ENCODE results near the gene UBAP2. TPM values are rescaled to one million over a fixed set of nuclear protein-coding genes. Genes with fewer than 3 reads are reported as not detected.
"Not testable (repeated sequence)": the region's sequence is repeated elsewhere in the genome, so short reads cannot be mapped to it uniquely, and the experiment has no call there.

Gene UBAP2
- total RNA-seq, 1 donor from 2014 or later, result 52.2 TPM

- no peak for TF ChIP-seq CTCF (IDR thresholded peaks at IDR 0.05; ENCODE audit: unreplicated experiment)
- Mint-ChIP-seq H3K4me3 (peak overlapping the region; percentile 93), H3K27me3 (ENCODE audit: low read depth) (no peaks in the 10 kb centered on the region), H3K4me1 (peaks cover 32% of the 10 kb centered on the region), H3K27ac (peak overlapping the region; percentile 100), H3K9me3 (no peaks in the 10 kb centered on the region), H3K36me3 (peaks cover 6% of the 10 kb centered on the region)
- no peak for DNase-seq (ENCODE audit: low spot score in 2 of 2, unreplicated experiment in 2 of 2)
These were observed 1.8 kb downstream of the UBAP2 start for GRCh38 chr9:34046784-34047379.

GRCh38 chr9:34045903-34046302 lies 2.8 kb downstream of the UBAP2 start:
- Mint-ChIP-seq H3K36me3 (peaks cover 8% of the 10 kb centered on the region), H3K27me3 (ENCODE audit: low read depth) (no peaks in the 10 kb centered on the region), H3K4me3 (peak overlapping the region; percentile 13), H3K4me1 (peaks cover 32% of the 10 kb centered on the region), H3K9me3 (no peaks in the 10 kb centered on the region), H3K27ac (peak overlapping the region; percentile 18)
- no peak for DNase-seq (ENCODE audit: low spot score in 2 of 2, unreplicated experiment in 2 of 2)
- no peak for TF ChIP-seq CTCF (IDR thresholded peaks at IDR 0.05; ENCODE audit: unreplicated experiment)

GRCh38 chr9:34042074-34042473 lies 6.6 kb downstream of the UBAP2 start:
- H3K27ac Mint-ChIP-seq; H3K4me3 Mint-ChIP-seq; DNase-seq (ENCODE audit: low spot score in 2 of 2, unreplicated experiment in 2 of 2); H3K9me3 Mint-ChIP-seq; H3K27me3 Mint-ChIP-seq (ENCODE audit: low read depth): not testable (repeated sequence)
- peaks cover 25% of the 10 kb centered on the region for H3K36me3 Mint-ChIP-seq
- H3K4me1 Mint-ChIP-seq, result peaks cover 11% of the 10 kb centered on the region

GRCh38 chr9:34038851-34039250 lies 9.8 kb downstream of the UBAP2 start:
- H3K27me3 Mint-ChIP-seq (ENCODE audit: low read depth); H3K27ac Mint-ChIP-seq; H3K4me3 Mint-ChIP-seq; H3K9me3 Mint-ChIP-seq; DNase-seq (ENCODE audit: low spot score in 2 of 2, unreplicated experiment in 2 of 2): not testable (repeated sequence)
- H3K4me1 Mint-ChIP-seq, result peaks cover 16% of the 10 kb centered on the region
- H3K36me3 Mint-ChIP-seq, result peaks cover 31% of the 10 kb centered on the region

GRCh38 chr9:34037626-34038025 lies 11.1 kb downstream of the UBAP2 start:
- no peak for TF ChIP-seq CTCF (IDR thresholded peaks at IDR 0.05; ENCODE audit: unreplicated experiment)
- DNase-seq (ENCODE audit: low spot score in 2 of 2, unreplicated experiment in 2 of 2), result no peak
- peak overlapping the region; percentile 26 for H3K27ac Mint-ChIP-seq
- H3K4me1 Mint-ChIP-seq, result peaks cover 16% of the 10 kb centered on the region
- no peaks in the 10 kb centered on the region for H3K9me3 Mint-ChIP-seq
- no peaks in the 10 kb centered on the region for H3K27me3 Mint-ChIP-seq (ENCODE audit: low read depth)
- H3K36me3 Mint-ChIP-seq, result peaks cover 31% of the 10 kb centered on the region
- H3K4me3 Mint-ChIP-seq, result no peak overlapping the region

- Mint-ChIP-seq H3K4me1 (peaks cover 16% of the 10 kb centered on the region), H3K27me3 (ENCODE audit: low read depth) (no peaks in the 10 kb centered on the region), H3K4me3 (no peak overlapping the region), H3K36me3 (peaks cover 36% of the 10 kb centered on the region), H3K27ac (peak overlapping the region; percentile 93), H3K9me3 (no peaks in the 10 kb centered on the region)
- DNase-seq (ENCODE audit: low spot score in 2 of 2, unreplicated experiment in 2 of 2), result no peak
- no peak for TF ChIP-seq CTCF (IDR thresholded peaks at IDR 0.05; ENCODE audit: unreplicated experiment)
These were observed 12.1 kb downstream of the UBAP2 start for GRCh38 chr9:34036625-34037024.

- Mint-ChIP-seq H3K4me3 (peak overlapping the region; percentile 3), H3K27ac (peak overlapping the region; percentile 93), H3K4me1 (peaks cover 16% of the 10 kb centered on the region), H3K36me3 (peaks cover 34% of the 10 kb centered on the region), H3K9me3 (no peaks in the 10 kb centered on the region), H3K27me3 (ENCODE audit: low read depth) (no peaks in the 10 kb centered on the region)
- no peak for TF ChIP-seq CTCF (IDR thresholded peaks at IDR 0.05; ENCODE audit: unreplicated experiment)
- DNase-seq (ENCODE audit: low spot score in 2 of 2, unreplicated experiment in 2 of 2), result no peak
These were observed 13.0 kb downstream of the UBAP2 start for GRCh38 chr9:34035656-34036055.
